Measurements from ENCODE around the gene AUH. TPM values are rescaled to one million over a fixed set of nuclear protein-coding genes. Genes with fewer than 3 reads are reported as not detected.

The AUH gene
- total and polyA plus RNA-seq, 10 of the 15 experiments (the other 5 are each of a cell fraction or from before 2014, with no cell fraction given), result 1.7 to 7.3 (median 4.6) TPM

DNA sequence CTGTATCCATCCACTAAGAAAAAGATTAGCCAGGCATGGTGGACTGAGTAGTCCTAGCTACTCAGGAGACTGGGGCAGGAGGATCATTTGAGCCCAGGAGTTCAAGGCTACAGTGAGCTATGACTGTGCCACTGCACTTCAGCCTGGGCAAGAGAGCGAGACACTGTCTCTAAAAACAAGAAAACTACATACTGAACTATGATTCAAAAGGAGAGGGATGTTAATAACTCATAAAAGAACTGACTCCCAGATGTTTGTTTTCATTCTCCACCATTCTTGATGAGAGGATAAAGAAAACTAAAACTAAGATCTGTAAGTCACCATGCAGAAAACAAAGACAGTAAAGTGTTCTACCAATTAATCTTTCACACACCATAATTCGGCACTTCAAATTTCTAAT lies 53.5 kb downstream of the AUH start:
- ChIA-PET CTCF (no interaction called here), SMC1A (ENCODE audit: uncharacterized antibody, unreplicated experiment) (no interaction called here), POLR2A (no interaction called here), RAD21 (ENCODE audit: unreplicated experiment) (no interaction called here)
- H2AFZ ChIP-seq (ENCODE audit: control insufficient read depth, low read depth, low read length), result no peak overlapping the region
- H3K4me1 ChIP-seq (ENCODE audit: control insufficient read depth, insufficient read depth, low read length), result peaks cover 13% of the 10 kb centered on the region
- no peak overlapping the region for H3K4me3 ChIP-seq
- 46% methylated on average over 2 of the region's 2 CpGs for WGBS (ENCODE audit: insufficient coverage, insufficient replicate concordance, low lambda C conversion rate, missing lambda C conversion rate)
- peak; percentile 54 for TF ChIP-seq JUNB (IDR thresholded peaks at IDR 0.05)
- TF ChIP-seq POLR2A (IDR thresholded peaks at IDR 0.05; ENCODE audit: low read depth, low read length), result no peak
- in situ Hi-C loops (cut with MboI), result no loop called here
- no TSS peak for BruUV-seq (replicated peaks)
- H3K27ac ChIP-seq (ENCODE audit: control insufficient read depth, insufficient read depth), result no peak overlapping the region
- no peaks in the 10 kb centered on the region for H3K36me3 ChIP-seq (ENCODE audit: control insufficient read depth in 2 of 2, insufficient read depth in 2 of 2, low read length in 1 of 2)
- no peaks in the 10 kb centered on the region for H3K79me2 ChIP-seq (ENCODE audit: control insufficient read depth, insufficient read depth, low read length)
- no peak for ATAC-seq
- no peaks in the 10 kb centered on the region for H4K20me1 ChIP-seq (ENCODE audit: control insufficient read depth, insufficient read depth)
- no peak for FAIRE-seq
- no peak for DNase-seq (ENCODE audit: low read depth, low spot score)
- no peak overlapping the region for H3K4me2 ChIP-seq (ENCODE audit: control insufficient read depth, insufficient read depth)
- no peaks in the 10 kb centered on the region for H3K9me3 ChIP-seq (replicated peaks; ENCODE audit: control insufficient read depth, insufficient read depth, low read length)
- no peak overlapping the region for H3K9ac ChIP-seq (ENCODE audit: control insufficient read depth, insufficient read depth, low read length)
- no peaks in the 10 kb centered on the region; a peak in 1 of 4 replicates for H3K27me3 ChIP-seq (replicated peaks in 1 of 2; ENCODE audit: control insufficient read depth in 2 of 2, insufficient read depth in 2 of 2, low read length in 1 of 2)
- intact Hi-C loops (cut with micrococcal nuclease; ENCODE audit: unreplicated experiment), result no loop called here

DNA sequence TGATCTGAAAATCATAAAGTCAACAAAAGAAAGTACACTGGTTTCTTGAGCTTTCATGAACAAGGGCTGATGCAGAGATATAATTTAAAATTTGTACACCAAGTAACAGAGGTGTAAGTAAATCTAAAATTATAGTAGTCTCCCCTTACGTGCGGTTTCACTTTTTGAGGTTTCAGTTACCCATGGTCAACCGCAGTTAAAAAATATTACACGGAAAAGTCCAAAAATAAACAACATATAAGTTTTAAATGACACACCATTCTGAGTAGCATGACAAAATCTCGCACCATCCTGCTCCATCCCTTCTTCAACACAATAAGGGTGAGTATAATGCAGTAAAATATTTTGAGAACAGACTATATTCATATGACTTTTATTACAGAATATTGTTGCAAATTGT lies 54.4 kb downstream of the AUH start:
- ChIA-PET SMC1A (ENCODE audit: uncharacterized antibody, unreplicated experiment) (no interaction called here), POLR2A (no interaction called here), RAD21 (ENCODE audit: unreplicated experiment) (no interaction called here), CTCF (no interaction called here)
- no peak overlapping the region for H3K9ac ChIP-seq (ENCODE audit: control insufficient read depth, insufficient read depth, low read length)
- H3K36me3 ChIP-seq (ENCODE audit: control insufficient read depth in 2 of 2, insufficient read depth in 2 of 2, low read length in 1 of 2), result no peaks in the 10 kb centered on the region
- intact Hi-C loops (cut with micrococcal nuclease; ENCODE audit: unreplicated experiment) (no loop called here), in situ Hi-C loops (cut with MboI) (no loop called here)
- no peak overlapping the region for H3K4me2 ChIP-seq (ENCODE audit: control insufficient read depth, insufficient read depth)
- no peaks in the 10 kb centered on the region; a peak in 1 of 4 replicates for H3K27me3 ChIP-seq (replicated peaks in 1 of 2; ENCODE audit: control insufficient read depth in 2 of 2, insufficient read depth in 2 of 2, low read length in 1 of 2)
- no peak overlapping the region for H2AFZ ChIP-seq (ENCODE audit: control insufficient read depth, low read depth, low read length)
- H3K4me1 ChIP-seq (ENCODE audit: control insufficient read depth, insufficient read depth, low read length), result peaks cover 13% of the 10 kb centered on the region
- H3K9me3 ChIP-seq (replicated peaks; ENCODE audit: control insufficient read depth, insufficient read depth, low read length), result no peaks in the 10 kb centered on the region
- TF ChIP-seq JUNB (IDR thresholded peaks at IDR 0.05) (peak; percentile 26; the same call in 1 of the 2 replicates), RUNX3 (IDR thresholded peaks at IDR 0.05; ENCODE audit: low read length) (peak; percentile 97), NBN (IDR thresholded peaks at IDR 0.05) (no peak), MEF2A (IDR thresholded peaks at IDR 0.05; ENCODE audit: insufficient read depth, low read depth, low read length) (peak; percentile 92), CBFB (IDR thresholded peaks at IDR 0.05; ENCODE audit: low read depth) (peak; percentile 88), NFIC (IDR thresholded peaks at IDR 0.05; ENCODE audit: low read depth, low read length) (peak; percentile 90), MTA3 (IDR thresholded peaks at IDR 0.05; ENCODE audit: borderline replicate concordance, low read length) (peak; percentile 64; the same call in 1 of the 2 replicates), CREM (IDR thresholded peaks at IDR 0.05; ENCODE audit: low read depth) (peak; percentile 51; the same call in 1 of the 2 replicates), FOXM1 (IDR thresholded peaks at IDR 0.05; ENCODE audit: low read depth, low read length) (peak; percentile 88), IKZF1 (conservative IDR thresholded peaks at IDR 0.05) (no peak), CEBPB (IDR thresholded peaks at IDR 0.05; ENCODE audit: borderline replicate concordance in 1 of 2, low read depth in 2 of 2, low read length in 2 of 2) (0 out of 4 replicates have a peak, but pooled peaks of 1 of the 2 experiments have one; percentile 53)
- TF ChIP-seq, protein P1, sequence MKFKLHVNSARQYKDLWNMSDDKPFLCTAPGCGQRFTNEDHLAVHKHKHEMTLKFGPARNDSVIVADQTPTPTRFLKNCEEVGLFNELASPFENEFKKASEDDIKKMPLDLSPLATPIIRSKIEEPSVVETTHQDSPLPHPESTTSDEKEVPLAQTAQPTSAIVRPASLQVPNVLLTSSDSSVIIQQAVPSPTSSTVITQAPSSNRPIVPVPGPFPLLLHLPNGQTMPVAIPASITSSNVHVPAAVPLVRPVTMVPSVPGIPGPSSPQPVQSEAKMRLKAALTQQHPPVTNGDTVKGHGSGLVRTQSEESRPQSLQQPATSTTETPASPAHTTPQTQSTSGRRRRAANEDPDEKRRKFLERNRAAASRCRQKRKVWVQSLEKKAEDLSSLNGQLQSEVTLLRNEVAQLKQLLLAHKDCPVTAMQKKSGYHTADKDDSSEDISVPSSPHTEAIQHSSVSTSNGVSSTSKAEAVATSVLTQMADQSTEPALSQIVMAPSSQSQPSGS (IDR thresholded peaks at IDR 0.05; ENCODE audit: low read length), result peak; percentile 87
- TF ChIP-seq, protein P2, sequence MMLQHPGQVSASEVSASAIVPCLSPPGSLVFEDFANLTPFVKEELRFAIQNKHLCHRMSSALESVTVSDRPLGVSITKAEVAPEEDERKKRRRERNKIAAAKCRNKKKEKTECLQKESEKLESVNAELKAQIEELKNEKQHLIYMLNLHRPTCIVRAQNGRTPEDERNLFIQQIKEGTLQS (IDR thresholded peaks at IDR 0.05; ENCODE audit: borderline replicate concordance, extremely low read depth, low read depth, low read length), result no peak
- H4K20me1 ChIP-seq (ENCODE audit: control insufficient read depth, insufficient read depth), result no peaks in the 10 kb centered on the region
- BruUV-seq (replicated peaks), result no TSS peak
- 3% methylated on average over 5 of the region's 5 CpGs for WGBS (ENCODE audit: insufficient coverage, insufficient replicate concordance, low lambda C conversion rate, missing lambda C conversion rate)
- H3K27ac ChIP-seq (ENCODE audit: control insufficient read depth, insufficient read depth), result no peak overlapping the region
- no peak overlapping the region for H3K4me3 ChIP-seq
- FAIRE-seq, result no peak
- ATAC-seq, result no peak
- DNase-seq (ENCODE audit: low read depth, low spot score), result peak; percentile 8
- no peaks in the 10 kb centered on the region for H3K79me2 ChIP-seq (ENCODE audit: control insufficient read depth, insufficient read depth, low read length)
